Neural progenitor cell (in vitro differentiated cells): ENCODE data around the gene VWA2. TPM values are rescaled to one million over a fixed set of nuclear protein-coding genes. Genes with fewer than 3 reads are reported as not detected.
A peak's percentile ranks its signal among the peaks of the same experiment; 100 is the strongest.

Experiments
- DNase-seq: peaks from one replicate; pipeline ENCODE4 v3.0.0-alpha.2; 2016; ENCODE audit warnings: low spot score
- H2AFZ ChIP-seq: fragments of 200-600 bp; sonication (generic); replicated peaks from 2 replicates; pipeline ENCODE4 v1.6.1; 2016; ENCODE audit warnings: antibody characterized with exemption
- H3F3A ChIP-seq: fragments of 200-600 bp; sonication (generic); 2 replicates; pipeline ENCODE4 v1.6.1; 2016; ENCODE audit warnings: antibody characterized with exemption, low read depth
- H3K27ac ChIP-seq: fragments of 200-600 bp; sonication (generic); 2 replicates; pipeline ENCODE4 v1.5.1; 2016; ENCODE audit warnings: mild to moderate bottlenecking
- H3K27me3 ChIP-seq: fragments of 200-600 bp; sonication (generic); 2 replicates; pipeline ENCODE4 v1.6.1; 2016; ENCODE audit warnings: mild to moderate bottlenecking, moderate library complexity
- H3K36me3 ChIP-seq: fragments of 200-600 bp; sonication (generic); 2 replicates; pipeline ENCODE4 v1.5.1; 2016
- H3K4me1 ChIP-seq: fragments of 200-600 bp; sonication (generic); 2 replicates; pipeline ENCODE4 v1.6.1; 2016; ENCODE audit warnings: mixed run types
- H3K4me2 ChIP-seq: fragments of 200-600 bp; sonication (generic); 2 replicates; pipeline ENCODE4 v1.6.1; 2016
- H3K4me3 ChIP-seq: fragments of 200-600 bp; sonication (generic); 2 replicates; pipeline ENCODE4 v1.5.1; 2016
- H3K79me2 ChIP-seq: fragments of 200-600 bp; sonication (generic); 2 replicates; pipeline ENCODE4 v1.6.1; 2016; ENCODE audit warnings: low read depth
- H3K9ac ChIP-seq: fragments of 200-600 bp; sonication (generic); 2 replicates; pipeline ENCODE4 v1.6.1; 2016
- H3K9me3 ChIP-seq: fragments of 200-600 bp; sonication (generic); 2 replicates; pipeline ENCODE4 v1.5.1; 2016; ENCODE audit warnings: low read depth
- H4K20me1 ChIP-seq: fragments of 200-600 bp; sonication (generic); 2 replicates; pipeline ENCODE4 v1.6.1; 2016; ENCODE audit warnings: low read depth
- H3K27ac Mint-ChIP-seq: 3 replicates; pipeline ENCODE4 v1.8.0; 2021; ENCODE audit warnings: mixed read lengths
- H3K27me3 Mint-ChIP-seq: 2 replicates; pipeline ENCODE4 v1.8.0; 2022; ENCODE audit warnings: low read depth, mild to moderate bottlenecking, inconsistent platforms, moderate library complexity, mixed read lengths; ENCODE audit not compliant: insufficient read depth
- H3K36me3 Mint-ChIP-seq: 3 replicates; pipeline ENCODE4 v1.8.0; 2021; ENCODE audit warnings: mixed read lengths
- H3K4me1 Mint-ChIP-seq: 3 replicates; pipeline ENCODE4 v1.8.0; 2021; ENCODE audit warnings: mixed read lengths
- H3K4me3 Mint-ChIP-seq: 3 replicates; pipeline ENCODE4 v1.8.0; 2021; ENCODE audit warnings: mild to moderate bottlenecking, moderate library complexity, mixed read lengths
- H3K9me3 Mint-ChIP-seq: 3 replicates; pipeline ENCODE4 v1.8.0; 2020; ENCODE audit warnings: mixed read lengths
- CTCF ChIP-seq: fragments of 200-600 bp; sonication (generic); IDR thresholded peaks from 2 replicates; pipeline ENCODE4 v1.5.1; 2017; ENCODE audit warnings: antibody characterized with exemption, mild to moderate bottlenecking
- EZH2 ChIP-seq: fragments of 200-600 bp; sonication (generic); IDR thresholded peaks from 2 replicates; pipeline ENCODE4 v1.6.1; 2017; ENCODE audit warnings: antibody characterized with exemption, mild to moderate bottlenecking, moderate library complexity
- EZH2phosphoT487 ChIP-seq: fragments of 200-600 bp; sonication (generic); IDR thresholded peaks from 2 replicates; pipeline ENCODE4 v1.6.1; 2017; ENCODE audit warnings: antibody characterized with exemption
- total RNA-seq: library from RNA; depleted of rRNA; stranded (reverse); fragments of >200 nt; gene quantifications from 2 replicates; pipeline ENCODE4 v1.2.3, GENCODE V29; 2015; ENCODE audit warnings: low replicate concordance

The VWA2 gene
- total RNA-seq, 1 donor from 2014 or later = not detected

DNA sequence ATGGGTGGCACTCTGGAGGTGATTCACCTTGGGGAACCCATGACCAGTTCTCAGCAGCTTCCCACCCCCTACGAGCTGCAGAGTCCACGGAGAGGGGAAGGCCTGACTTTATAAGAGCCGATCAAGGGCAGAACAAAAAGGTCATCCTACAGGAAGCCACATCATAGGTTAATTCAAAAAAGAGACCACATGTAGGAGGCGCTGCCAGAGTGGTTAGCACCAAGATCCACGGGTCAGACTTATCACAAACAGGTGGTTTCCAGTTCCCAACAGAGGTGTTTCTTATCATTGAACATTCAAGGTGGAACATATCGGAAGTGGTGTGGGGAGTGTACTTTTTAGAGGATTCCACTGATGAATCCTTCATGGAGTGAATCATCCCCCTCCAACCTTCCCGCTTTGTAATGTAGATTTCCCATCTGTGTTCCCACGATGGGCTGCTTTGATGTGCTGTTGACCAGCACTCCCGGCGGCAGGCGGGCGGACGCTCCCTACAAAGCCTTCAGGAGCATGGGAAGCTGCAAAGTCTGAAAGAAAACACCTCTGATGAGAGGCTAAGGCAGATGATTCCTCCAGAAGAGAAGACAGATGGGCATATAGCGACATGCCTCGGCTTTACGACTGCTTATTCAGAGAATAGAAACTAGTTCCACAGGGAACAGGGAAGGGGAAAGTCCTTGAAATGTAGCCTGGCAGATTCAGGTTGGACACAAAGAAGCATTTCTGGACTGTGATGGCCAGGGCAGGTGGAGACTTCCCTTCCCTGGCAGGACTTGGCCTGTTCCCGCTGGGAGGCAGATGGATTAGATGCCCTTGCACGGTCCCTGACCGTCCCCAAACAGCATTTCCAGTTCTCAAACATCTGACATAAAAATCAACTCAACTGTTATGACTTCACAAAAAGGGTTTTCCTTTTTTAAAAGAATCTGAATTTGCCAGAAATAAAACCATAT lies 98.7 kb downstream of the VWA2 start:
- Histone ChIP-seq H3K9me3 (no peaks in the 10 kb centered on the region), H3K9ac (no peak overlapping the region), H4K20me1 (no peaks in the 10 kb centered on the region), H3K27ac (no peak overlapping the region), H3K79me2 (no peaks in the 10 kb centered on the region), H3F3A (no peaks in the 10 kb centered on the region), H3K4me3 (no peak overlapping the region), H3K36me3 (no peaks in the 10 kb centered on the region), H3K4me1 (peaks cover 16% of the 10 kb centered on the region), H3K4me2 (no peak overlapping the region), H2AFZ (peak overlapping the region; percentile 16), H3K27me3 (no peaks in the 10 kb centered on the region)
- Mint-ChIP-seq H3K36me3 (peaks cover 6% of the 10 kb centered on the region), H3K4me3 (peak overlapping the region; percentile 36), H3K27ac (peak overlapping the region; percentile 99), H3K9me3 (no peaks in the 10 kb centered on the region), H3K27me3 (peaks cover 2% of the 10 kb centered on the region), H3K4me1 (peaks cover 41% of the 10 kb centered on the region)
- no peak for TF ChIP-seq EZH2phosphoT487
- no peak for TF ChIP-seq CTCF
- no peak for TF ChIP-seq EZH2
- peak; percentile 54 for DNase-seq

GRCh38 chr10:114340816-114341215 lies 101.8 kb downstream of the VWA2 start:
- Histone ChIP-seq H2AFZ (no peak overlapping the region), H3F3A (no peaks in the 10 kb centered on the region), H3K27me3 (no peaks in the 10 kb centered on the region), H3K27ac (no peak overlapping the region), H3K4me3 (no peak overlapping the region), H4K20me1 (no peaks in the 10 kb centered on the region), H3K36me3 (no peaks in the 10 kb centered on the region), H3K79me2 (no peaks in the 10 kb centered on the region), H3K9me3 (no peaks in the 10 kb centered on the region), H3K4me1 (peaks cover 31% of the 10 kb centered on the region), H3K4me2 (no peak overlapping the region), H3K9ac (no peak overlapping the region)
- no peak for DNase-seq
- H3K27me3 Mint-ChIP-seq = peaks cover 3% of the 10 kb centered on the region
- peaks cover 52% of the 10 kb centered on the region for H3K4me1 Mint-ChIP-seq
- H3K4me3 Mint-ChIP-seq = no peak overlapping the region
- H3K36me3 Mint-ChIP-seq = peaks cover 6% of the 10 kb centered on the region
- H3K27ac Mint-ChIP-seq = no peak overlapping the region
- TF ChIP-seq EZH2phosphoT487 (no peak), CTCF (no peak), EZH2 (no peak)
- H3K9me3 Mint-ChIP-seq = no peaks in the 10 kb centered on the region

Other genes starting within 250 kb of the VWA2 start
- 0.09 TPM in 1 of 2 replicates, not detected in the other for gene ADRB1, start 195.4 kb upstream of the VWA2 start, total RNA-seq
- 9.9 and 22.9 TPM in 2 replicates for gene CCDC186, start 65.1 kb upstream of the VWA2 start, total RNA-seq
- 0.04 TPM in 1 of 2 replicates, not detected in the other for gene TDRD1, start 59.9 kb upstream of the VWA2 start, total RNA-seq
- gene AFAP1L2, start 165.2 kb downstream of the VWA2 start, total RNA-seq = 4.8 and 6.9 TPM in 2 replicates